Osteoblast (primary cell): ENCODE results near the gene ATRNL1. TPM values are rescaled to one million over a fixed set of nuclear protein-coding genes. Genes with fewer than 3 reads are reported as not detected.

Source experiments
- DNase-seq: peaks from one replicate; pipeline ENCODE4 v3.0.0; 2011; ENCODE audit warnings: low spot score, mixed read lengths; ENCODE audit not compliant: insufficient read length; ENCODE audit errors: missing footprints
- H2AFZ ChIP-seq: 2 replicates; pipeline ENCODE4 v1.6.0; 2011; ENCODE audit warnings: mild to moderate bottlenecking, low read length
- H3K27ac ChIP-seq: 2 replicates; pipeline ENCODE4 v1.5.1; 2011; ENCODE audit warnings: mild to moderate bottlenecking, low read depth, low read length, moderate library complexity
- H3K27me3 ChIP-seq: 2 replicates; pipeline ENCODE4 v1.6.0; 2012; ENCODE audit warnings: mild to moderate bottlenecking, control low read depth, inconsistent platforms, low read length, moderate library complexity; ENCODE audit not compliant: insufficient read depth
- H3K36me3 ChIP-seq: 2 replicates; pipeline ENCODE4 v1.5.1; 2011; ENCODE audit warnings: mild to moderate bottlenecking, low read length, control low read depth, moderate library complexity; ENCODE audit not compliant: insufficient read depth
- H3K4me1 ChIP-seq: 2 replicates; pipeline ENCODE4 v1.5.1; 2011; ENCODE audit warnings: mild to moderate bottlenecking, low read length, control low read depth, moderate library complexity; ENCODE audit not compliant: insufficient read depth
- H3K4me2 ChIP-seq: 2 replicates; pipeline ENCODE4 v1.6.0; 2011; ENCODE audit warnings: mild to moderate bottlenecking, low read length; ENCODE audit not compliant: insufficient read depth
- H3K4me3 ChIP-seq: fragments of 200-600 bp; sonication (generic); 3 replicates; pipeline ENCODE4 v1.5.1; 2012; ENCODE audit warnings: mild to moderate bottlenecking, low read length, inconsistent platforms; ENCODE audit not compliant: insufficient read depth
- H3K79me2 ChIP-seq: 2 replicates; pipeline ENCODE4 v1.6.0; 2012; ENCODE audit warnings: mild to moderate bottlenecking, low read length, control low read depth, inconsistent platforms; ENCODE audit not compliant: insufficient read depth
- H3K9me3 ChIP-seq: 2 replicates; pipeline ENCODE4 v1.5.1; 2011; ENCODE audit warnings: low read depth, low read length, control low read depth
- H4K20me1 ChIP-seq: 2 replicates; pipeline ENCODE4 v1.6.0; 2012; ENCODE audit warnings: mild to moderate bottlenecking, low read length, control low read depth; ENCODE audit not compliant: insufficient read depth
- CTCF ChIP-seq: IDR thresholded peaks from 2 replicates; pipeline ENCODE4 v1.5.1; 2011; ENCODE audit warnings: mild to moderate bottlenecking, low read depth, low read length, moderate library complexity; ENCODE audit errors: extremely low read depth
- total RNA-seq: library from RNA; depleted of rRNA; stranded (reverse); fragments of >200 nt; gene quantifications from 2 replicates; pipeline ENCODE4 v1.2.3, GENCODE V29; 2012

ATRNL1 gene
- total RNA-seq, 1 donor: 1.4 TPM

GRCh38 chr10:115539142-115539762, 446.1 kb downstream of the ATRNL1 start:
- no peaks in the 10 kb centered on the region for H3K36me3 ChIP-seq
- H3K4me1 ChIP-seq: no peaks in the 10 kb centered on the region
- no peaks in the 10 kb centered on the region for H4K20me1 ChIP-seq
- no peak overlapping the region for H3K4me3 ChIP-seq
- no peak for TF ChIP-seq CTCF
- H2AFZ ChIP-seq: no peak overlapping the region
- H3K27me3 ChIP-seq: no peaks in the 10 kb centered on the region
- no peaks in the 10 kb centered on the region for H3K79me2 ChIP-seq
- H3K9me3 ChIP-seq: no peaks in the 10 kb centered on the region
- H3K4me2 ChIP-seq: no peak overlapping the region
- DNase-seq: no peak
- H3K27ac ChIP-seq: no peak overlapping the region

GRCh38 chr10:115555887-115556402, 462.8 kb downstream of the ATRNL1 start:
- no peaks in the 10 kb centered on the region for H4K20me1 ChIP-seq
- no peak overlapping the region for H3K4me2 ChIP-seq
- no peaks in the 10 kb centered on the region for H3K27me3 ChIP-seq
- no peak overlapping the region for H3K4me3 ChIP-seq
- no peaks in the 10 kb centered on the region for H3K79me2 ChIP-seq
- no peaks in the 10 kb centered on the region for H3K36me3 ChIP-seq
- H3K27ac ChIP-seq: no peak overlapping the region
- no peaks in the 10 kb centered on the region for H3K9me3 ChIP-seq
- no peak overlapping the region for H2AFZ ChIP-seq
- no peak for DNase-seq
- TF ChIP-seq CTCF: no peak
- no peaks in the 10 kb centered on the region for H3K4me1 ChIP-seq

- TF ChIP-seq CTCF: no peak
- no peak overlapping the region for H3K4me2 ChIP-seq
- no peaks in the 10 kb centered on the region for H3K27me3 ChIP-seq
- no peak overlapping the region for H3K4me3 ChIP-seq
- no peaks in the 10 kb centered on the region for H4K20me1 ChIP-seq
- no peaks in the 10 kb centered on the region for H3K79me2 ChIP-seq
- H3K27ac ChIP-seq: no peak overlapping the region
- no peaks in the 10 kb centered on the region for H3K4me1 ChIP-seq
- no peak for DNase-seq
- H3K36me3 ChIP-seq: no peaks in the 10 kb centered on the region
- no peak overlapping the region for H2AFZ ChIP-seq
- no peaks in the 10 kb centered on the region for H3K9me3 ChIP-seq
Observed at GRCh38 chr10:115558252-115558651, 465.1 kb downstream of the ATRNL1 start.

- H3K27ac ChIP-seq: no peak overlapping the region
- H4K20me1 ChIP-seq: no peaks in the 10 kb centered on the region
- no peak overlapping the region for H3K4me2 ChIP-seq
- DNase-seq: no peak
- no peak overlapping the region for H2AFZ ChIP-seq
- H3K9me3 ChIP-seq: no peaks in the 10 kb centered on the region
- H3K36me3 ChIP-seq: no peaks in the 10 kb centered on the region
- H3K79me2 ChIP-seq: no peaks in the 10 kb centered on the region
- H3K4me3 ChIP-seq: no peak overlapping the region
- no peaks in the 10 kb centered on the region for H3K4me1 ChIP-seq
- no peak for TF ChIP-seq CTCF
- no peaks in the 10 kb centered on the region for H3K27me3 ChIP-seq
Observed at GRCh38 chr10:115566867-115567266, 473.7 kb downstream of the ATRNL1 start.
